Mesenchymal stem cell (in vitro differentiated cells and primary cell): Measurements from ENCODE around the gene ADO.
"Not testable (repeated sequence)": the region's sequence is repeated elsewhere in the genome, so short reads cannot be mapped to it uniquely, and the experiment has no call there.

Experiments
- DNase-seq: peaks from one replicate; pipeline ENCODE4 v3.0.0-alpha.2; 2013
- H2AFZ ChIP-seq: one replicate; pipeline ENCODE4 v1.6.1; 2013; ENCODE audit warnings: low read depth, mild to moderate bottlenecking, control low read depth, inconsistent platforms, low read length, moderate library complexity
- H2AK5ac ChIP-seq: 2 replicates; pipeline ENCODE4 v1.6.1; 2013; ENCODE audit warnings: low read length, moderate library complexity, mild to moderate bottlenecking, inconsistent platforms; ENCODE audit not compliant: severe bottlenecking
- H2BK120ac ChIP-seq: one replicate; pipeline ENCODE4 v1.6.1; 2013; ENCODE audit warnings: low read depth, mild to moderate bottlenecking, inconsistent platforms, low read length, moderate library complexity
- H2BK12ac ChIP-seq, 2 experiments: one replicate each; pipeline ENCODE4 v1.6.1; 2013; ENCODE audit warnings: inconsistent platforms in 2 of 2, low read length in 2 of 2, mild to moderate bottlenecking in 2 of 2, moderate library complexity in 2 of 2, control low read depth in 1 of 2
- H2BK15ac ChIP-seq: one replicate; pipeline ENCODE4 v1.6.1; 2013; ENCODE audit warnings: mild to moderate bottlenecking, low read depth, inconsistent platforms; ENCODE audit not compliant: poor library complexity, severe bottlenecking
- H2BK5ac ChIP-seq: 2 replicates; pipeline ENCODE4 v1.6.1; 2013; ENCODE audit warnings: low read depth, mild to moderate bottlenecking, low read length, control low read depth, inconsistent platforms; ENCODE audit not compliant: poor library complexity, severe bottlenecking
- H3K14ac ChIP-seq, 2 experiments: one replicate each; pipeline ENCODE4 v1.6.1; 2013; ENCODE audit warnings: inconsistent platforms in 2 of 2, low read length in 2 of 2, control low read depth in 1 of 2, mild to moderate bottlenecking in 1 of 2, moderate library complexity in 1 of 2
- H3K18ac ChIP-seq, 2 experiments: one replicate each; pipeline ENCODE4 v1.6.1; 2013; ENCODE audit warnings: inconsistent platforms in 2 of 2, low read length in 2 of 2, control low read depth in 1 of 2, low read depth in 1 of 2, mild to moderate bottlenecking in 1 of 2
- H3K23ac ChIP-seq, 2 experiments: one replicate each; pipeline ENCODE4 v1.6.1; 2013; ENCODE audit warnings: inconsistent platforms in 2 of 2, low read length in 2 of 2, mild to moderate bottlenecking in 2 of 2, moderate library complexity in 2 of 2, control low read depth in 1 of 2
- H3K27ac ChIP-seq: 2 replicates; pipeline ENCODE4 v1.5.1; 2013; ENCODE audit warnings: mild to moderate bottlenecking, moderate library complexity, low read length, control low read depth, inconsistent platforms; ENCODE audit not compliant: poor library complexity, severe bottlenecking
- H3K27me3 ChIP-seq, 2 experiments: 2 replicates each; pipeline versions ENCODE4 v1.6.1 to v1.7.0; 2013; ENCODE audit warnings: low read length in 2 of 2, mild to moderate bottlenecking in 2 of 2, moderate library complexity in 2 of 2, control low read depth in 1 of 2, inconsistent platforms in 1 of 2; ENCODE audit not compliant: control insufficient read depth in 1 of 2, insufficient read depth in 1 of 2
- H3K36me3 ChIP-seq, 2 experiments: 2 replicates each; pipeline versions ENCODE4 v1.6.1 to v1.7.0; 2013; ENCODE audit warnings: low read length in 2 of 2, control low read depth in 1 of 2, inconsistent platforms in 1 of 2, low read depth in 1 of 2, mild to moderate bottlenecking in 1 of 2; ENCODE audit not compliant: insufficient read depth in 2 of 2, control insufficient read depth in 1 of 2
- H3K4ac ChIP-seq, 2 experiments: one replicate each; pipeline ENCODE4 v1.6.1; 2013; ENCODE audit warnings: inconsistent platforms in 2 of 2, low read length in 2 of 2, mild to moderate bottlenecking in 2 of 2, moderate library complexity in 2 of 2, control low read depth in 1 of 2, low read depth in 1 of 2
- H3K4me1 ChIP-seq: 2 replicates; pipeline ENCODE4 v1.6.1; 2013; ENCODE audit warnings: low read depth, low read length, control low read depth; ENCODE audit not compliant: control insufficient read depth, insufficient read depth
- H3K4me2 ChIP-seq: 2 replicates; pipeline ENCODE4 v1.6.1; 2013; ENCODE audit warnings: low read length, mild to moderate bottlenecking, inconsistent platforms; ENCODE audit not compliant: poor library complexity, severe bottlenecking
- H3K4me3 ChIP-seq, 2 experiments: 2 replicates each; pipeline versions ENCODE4 v1.5.1 to v1.7.0; 2013; ENCODE audit warnings: low read length in 2 of 2, mild to moderate bottlenecking in 2 of 2, control low read depth in 1 of 2, low read depth in 1 of 2; ENCODE audit not compliant: insufficient read depth in 1 of 2
- H3K79me1 ChIP-seq: replicated peaks from 2 replicates; pipeline ENCODE4 v1.6.1; 2013; ENCODE audit warnings: mild to moderate bottlenecking, control low read depth, low read length, inconsistent platforms; ENCODE audit not compliant: poor library complexity, severe bottlenecking
- H3K9ac ChIP-seq: 2 replicates; pipeline ENCODE4 v1.7.0; 2013; ENCODE audit warnings: mild to moderate bottlenecking, low read length, moderate library complexity
- H3K9me3 ChIP-seq: 2 replicates; pipeline ENCODE4 v1.7.0; 2013; ENCODE audit warnings: mild to moderate bottlenecking, low read length; ENCODE audit not compliant: control insufficient read depth
- H4K8ac ChIP-seq: one replicate; pipeline ENCODE4 v1.6.1; 2013; ENCODE audit warnings: inconsistent platforms, mild to moderate bottlenecking, low read length, moderate library complexity
- H4K91ac ChIP-seq: one replicate; pipeline ENCODE4 v1.6.1; 2013; ENCODE audit warnings: mild to moderate bottlenecking, low read length, inconsistent platforms
- WGBS: methylation state at CpG from one replicate; pipeline ENCODE4 v1.1.7; 2013; ENCODE audit warnings: mixed read lengths; 5-methylcytosine and 5-hydroxymethylcytosine counted together

Gene ADO

DNA sequence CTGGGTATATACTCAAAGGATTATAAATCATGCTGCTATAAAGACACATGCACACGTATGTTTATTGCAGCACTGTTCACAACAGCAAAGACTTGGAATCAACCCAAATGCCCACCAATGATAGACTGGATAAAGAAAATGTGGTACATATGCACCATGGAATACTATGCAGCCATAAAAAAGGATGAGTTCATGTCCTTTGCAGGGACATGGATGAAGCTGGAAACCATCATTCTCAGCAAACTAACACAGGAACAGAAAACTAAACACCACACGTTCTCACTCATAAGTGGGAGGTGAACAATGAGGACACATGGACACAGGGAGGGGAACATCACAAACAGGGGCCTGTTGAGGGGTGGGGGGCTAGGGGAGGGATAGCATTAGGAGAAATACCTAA, 16.2 kb upstream of the ADO start:
- not testable (repeated sequence) for H4K91ac ChIP-seq, H3K18ac ChIP-seq, DNase-seq, H2BK120ac ChIP-seq, H4K8ac ChIP-seq, H3K79me1 ChIP-seq, H3K14ac ChIP-seq, H3K4ac ChIP-seq, H3K4me1 ChIP-seq, H3K23ac ChIP-seq, H3K4me3 ChIP-seq, H2BK12ac ChIP-seq, H2AFZ ChIP-seq, H3K4me2 ChIP-seq, H3K27ac ChIP-seq, H2AK5ac ChIP-seq, H3K36me3 ChIP-seq, H3K27me3 ChIP-seq, H3K9me3 ChIP-seq, H2BK5ac ChIP-seq, H2BK15ac ChIP-seq, H3K9ac ChIP-seq
- WGBS, result no CpG with 5 or more reads among the region's 2 CpGs

DNA sequence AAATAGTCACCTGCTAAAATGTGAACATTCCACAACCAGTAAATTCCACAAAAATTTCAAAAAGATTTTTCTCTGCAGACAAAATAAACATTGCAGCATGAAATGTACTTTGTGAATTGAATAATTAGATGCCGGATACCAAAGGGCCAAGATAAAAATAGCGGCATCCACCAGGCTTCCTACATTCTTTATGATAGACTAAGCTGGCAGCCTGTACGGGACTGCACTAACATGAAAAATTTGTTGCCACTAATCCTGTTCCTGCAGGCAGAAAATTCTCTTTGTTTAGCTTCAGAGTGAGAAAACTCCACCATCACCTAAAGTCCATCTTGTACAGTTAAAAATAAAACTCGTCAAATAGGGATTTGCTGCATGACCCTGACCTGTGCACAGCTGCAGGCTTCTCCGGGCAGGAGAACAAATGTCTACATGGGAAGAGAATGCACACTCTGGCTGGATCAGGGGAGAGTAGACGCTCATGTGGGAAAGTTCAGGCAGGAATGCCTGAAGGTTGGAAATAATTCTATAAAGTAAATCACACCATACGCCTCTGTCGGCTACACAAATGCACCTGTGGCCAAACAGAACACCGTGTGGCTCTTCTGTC, 15.6 kb upstream of the ADO start:
- H3K27me3 ChIP-seq, result no peaks in the 10 kb centered on the region

DNA sequence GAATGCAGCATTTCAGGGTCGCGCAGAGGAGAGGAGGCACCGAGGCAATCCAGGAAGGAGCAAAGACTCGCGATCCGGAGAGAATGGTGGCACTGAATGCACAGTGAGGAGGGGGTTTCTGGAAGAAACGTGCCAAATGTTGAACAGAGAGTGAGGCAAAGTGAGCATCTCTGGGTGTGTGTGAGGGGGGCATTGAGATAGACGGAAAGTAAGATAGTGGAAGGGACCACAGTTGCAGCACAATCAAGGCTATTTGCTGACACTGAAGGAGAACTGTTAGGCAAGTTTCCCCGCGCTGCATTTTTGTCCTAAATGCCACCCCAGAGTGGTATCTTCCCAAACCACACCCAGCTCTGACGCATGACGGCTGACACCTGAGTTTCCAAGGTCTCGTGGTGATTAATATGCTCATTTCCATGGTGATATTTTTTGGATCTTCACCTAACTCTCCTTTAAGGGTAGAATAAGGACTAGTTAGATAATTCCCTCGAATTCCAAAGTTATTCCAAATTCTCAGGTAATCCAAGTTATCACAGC, 14.4 kb upstream of the ADO start:
- 80% methylated on average over 11 of the region's 14 CpGs for WGBS
- Histone ChIP-seq H4K91ac (no peak overlapping the region), H2BK15ac (no peak overlapping the region), H3K9ac (no peak overlapping the region), H3K18ac (no peak overlapping the region), H2AK5ac (no peak overlapping the region), H2AFZ (no peak overlapping the region), H3K36me3 (no peaks in the 10 kb centered on the region), H3K27ac (no peak overlapping the region), H3K4ac (no peak overlapping the region), H3K4me2 (no peak overlapping the region), H3K14ac (no peak overlapping the region), H4K8ac (no peak overlapping the region), H3K9me3 (no peaks in the 10 kb centered on the region), H2BK5ac (no peak overlapping the region), H3K27me3 (no peaks in the 10 kb centered on the region), H3K23ac (no peak overlapping the region), H3K4me3 (no peak overlapping the region), H2BK12ac (no peak overlapping the region), H3K79me1 (no peaks in the 10 kb centered on the region), H2BK120ac (no peak overlapping the region), H3K4me1 (peaks cover 4% of the 10 kb centered on the region)
- DNase-seq, result no peak

More for the DNA sequence above, 15.6 kb upstream of the ADO start:
- Histone ChIP-seq H3K36me3 (no peaks in the 10 kb centered on the region), H2BK120ac (no peak overlapping the region), H3K4ac (no peak overlapping the region), H2BK15ac (no peak overlapping the region), H3K14ac (no peak overlapping the region), H4K91ac (no peak overlapping the region), H2BK5ac (no peak overlapping the region), H3K4me2 (no peak overlapping the region), H3K9me3 (no peaks in the 10 kb centered on the region), H3K18ac (no peak overlapping the region), H3K23ac (no peak overlapping the region), H3K4me1 (peaks cover 2% of the 10 kb centered on the region), H3K4me3 (no peak overlapping the region), H2AFZ (no peak overlapping the region), H4K8ac (no peak overlapping the region), H2AK5ac (no peak overlapping the region), H2BK12ac (no peak overlapping the region), H3K9ac (no peak overlapping the region), H3K27ac (no peak overlapping the region), H3K79me1 (no peaks in the 10 kb centered on the region)
- DNase-seq, result no peak
- WGBS, result 84% methylated on average over 9 of the region's 9 CpGs

DNA sequence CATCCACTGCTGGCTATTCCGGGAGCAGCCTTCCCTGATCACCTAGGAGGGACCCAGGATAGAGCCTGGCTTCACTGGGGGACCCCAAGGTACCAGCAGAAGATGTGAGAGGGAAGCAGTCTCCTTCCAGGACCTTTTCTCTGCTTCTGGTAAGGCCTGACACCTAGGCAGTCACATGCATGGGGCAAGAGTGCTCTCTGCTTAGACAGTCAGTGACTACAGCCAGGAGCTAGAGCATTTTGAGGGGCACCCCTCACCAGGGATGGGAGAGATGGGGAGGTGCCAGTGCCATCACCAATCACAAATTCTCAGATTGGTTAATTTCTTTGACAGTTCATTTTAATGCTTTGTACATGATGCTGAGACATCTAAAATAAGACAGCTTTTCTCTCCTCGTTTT, 13.9 kb upstream of the ADO start:
- H3K36me3 ChIP-seq, result no peaks in the 10 kb centered on the region
- H3K9ac ChIP-seq, result no peak overlapping the region
- H2AK5ac ChIP-seq, result no peak overlapping the region
- H3K4ac ChIP-seq, result no peak overlapping the region
- H2AFZ ChIP-seq, result no peak overlapping the region
- H3K14ac ChIP-seq, result no peak overlapping the region
- H4K91ac ChIP-seq, result no peak overlapping the region
- H2BK5ac ChIP-seq, result no peak overlapping the region
- no peak for DNase-seq
- peaks cover 4% of the 10 kb centered on the region for H3K4me1 ChIP-seq
- no peak overlapping the region for H3K4me3 ChIP-seq
- H2BK15ac ChIP-seq, result no peak overlapping the region
- no peak overlapping the region for H2BK12ac ChIP-seq
- no peaks in the 10 kb centered on the region for H3K79me1 ChIP-seq
- H3K18ac ChIP-seq, result no peak overlapping the region
- H2BK120ac ChIP-seq, result no peak overlapping the region
- no peak overlapping the region for H4K8ac ChIP-seq
- no peak overlapping the region for H3K27ac ChIP-seq
- no peak overlapping the region for H3K4me2 ChIP-seq
- no peaks in the 10 kb centered on the region for H3K27me3 ChIP-seq
- H3K23ac ChIP-seq, result no peak overlapping the region
- H3K9me3 ChIP-seq, result no peaks in the 10 kb centered on the region
- 51% methylated on average over 2 of the region's 2 CpGs for WGBS
